GM18498 (cell line): ENCODE measurements around the gene ACAD9.
"Not testable (repeated sequence)": the region's sequence is repeated elsewhere in the genome, so short reads cannot be mapped to it uniquely, and the experiment has no call there.

Experiments
- ATAC-seq: cut with Tn5 transposase; IDR thresholded peaks from one replicate; pipeline ENCODE4 v1.9.1; 2021; ENCODE audit warnings: mild to moderate bottlenecking, moderate library complexity; ENCODE audit not compliant: unreplicated experiment

The ACAD9 gene

GRCh38 chr3:128859630-128860029, 19.8 kb upstream of the ACAD9 start:
- no peak for ATAC-seq

GRCh38 chr3:128861491-128861890, 17.9 kb upstream of the ACAD9 start:
- ATAC-seq, result no peak

DNA sequence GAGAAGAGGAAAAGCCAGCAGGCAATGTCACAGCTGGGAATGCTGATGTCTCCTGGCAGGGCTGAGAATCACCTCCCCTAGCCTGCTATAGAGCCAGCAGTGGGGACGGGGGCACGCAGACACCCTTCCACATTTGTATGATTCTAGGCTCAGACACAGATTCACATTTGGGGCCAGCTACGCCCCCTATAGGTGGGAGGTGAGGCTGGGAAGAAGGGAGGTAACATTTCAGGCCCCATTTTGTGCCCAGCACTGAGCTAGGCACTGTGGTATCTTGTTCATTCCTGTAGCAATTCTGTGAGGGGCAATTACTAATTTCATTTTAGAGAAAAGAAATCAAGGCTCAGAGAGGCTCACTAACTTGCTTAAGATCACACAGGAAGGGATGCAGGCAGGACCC, 15.9 kb upstream of the ACAD9 start:
- no peak for ATAC-seq

DNA sequence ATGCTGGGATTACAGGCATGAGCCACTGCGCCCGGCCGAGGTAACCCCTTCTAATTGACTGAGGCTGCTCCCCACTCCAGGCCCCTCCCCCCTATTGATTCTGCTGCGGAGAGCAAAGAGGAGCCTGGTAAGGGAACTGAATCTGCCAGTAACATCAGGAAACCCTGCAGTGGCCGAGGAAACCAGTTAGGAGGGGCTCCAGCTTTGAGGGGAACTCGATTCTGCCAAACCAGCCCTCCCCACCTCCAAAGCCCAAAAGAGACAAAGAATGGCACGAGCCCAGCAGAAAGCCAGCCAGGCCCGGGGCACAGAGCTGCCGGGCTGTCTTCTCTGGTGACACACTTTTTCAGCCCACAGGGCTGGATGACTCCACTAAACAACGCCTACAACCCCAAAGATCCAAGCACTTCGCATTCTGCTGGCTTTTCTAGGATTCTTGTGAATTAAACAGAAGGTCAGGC, 15.0 kb upstream of the ACAD9 start:
- no peak for ATAC-seq

- ATAC-seq, result not testable (repeated sequence)
These were observed 14.3 kb upstream of the ACAD9 start for GRCh38 chr3:128864849-128865804.

DNA sequence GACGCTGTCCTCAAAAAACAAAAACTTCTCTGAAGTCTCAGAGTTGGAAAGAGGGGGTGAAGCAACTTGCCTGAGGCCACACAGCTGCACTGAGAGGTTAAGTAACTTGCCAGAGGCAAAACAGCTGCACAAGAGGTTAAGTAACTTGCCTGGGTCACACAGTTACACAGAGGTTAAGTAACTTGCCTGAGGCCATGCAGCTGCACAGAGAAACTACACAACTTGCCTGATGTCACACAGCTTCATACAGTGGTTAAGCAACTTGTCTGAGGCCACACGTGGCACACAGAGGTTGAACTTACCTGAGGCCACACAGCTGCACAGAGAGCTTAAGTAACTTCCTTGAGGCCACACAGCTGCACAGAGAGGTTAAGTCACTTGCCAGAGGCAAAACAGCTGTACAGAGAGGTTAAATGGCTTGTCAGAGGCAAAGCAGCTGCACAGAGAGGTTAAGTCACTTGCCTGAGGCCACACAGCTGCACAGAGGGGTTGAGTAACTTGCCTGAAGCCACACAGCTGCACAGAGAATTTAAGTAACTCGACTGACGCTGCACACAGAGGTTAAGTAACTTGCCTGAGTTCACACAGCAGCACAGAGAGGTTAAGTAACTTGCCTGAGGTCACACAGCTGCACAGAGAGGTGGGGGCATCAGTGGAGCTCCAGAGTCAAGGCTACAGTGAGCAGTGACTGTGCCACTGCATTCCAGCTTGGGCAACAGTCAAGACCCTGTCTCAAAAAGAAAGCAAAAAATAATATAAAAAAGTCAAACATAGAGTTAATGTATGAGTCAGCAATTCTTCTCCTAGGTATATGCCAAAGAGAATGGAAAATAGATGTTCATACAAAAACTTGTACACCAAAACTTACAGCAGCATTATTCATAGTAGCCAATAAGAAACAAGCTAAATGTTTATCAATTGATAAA, 12.0 kb upstream of the ACAD9 start:
- ATAC-seq, result no peak

- no peak for ATAC-seq
These were observed 9.1 kb upstream of the ACAD9 start for GRCh38 chr3:128870347-128870746.

- ATAC-seq, result no peak
These were observed 7.1 kb upstream of the ACAD9 start for GRCh38 chr3:128872282-128872681.

GRCh38 chr3:128872744-128873143, 6.7 kb upstream of the ACAD9 start:
- no peak for ATAC-seq

DNA sequence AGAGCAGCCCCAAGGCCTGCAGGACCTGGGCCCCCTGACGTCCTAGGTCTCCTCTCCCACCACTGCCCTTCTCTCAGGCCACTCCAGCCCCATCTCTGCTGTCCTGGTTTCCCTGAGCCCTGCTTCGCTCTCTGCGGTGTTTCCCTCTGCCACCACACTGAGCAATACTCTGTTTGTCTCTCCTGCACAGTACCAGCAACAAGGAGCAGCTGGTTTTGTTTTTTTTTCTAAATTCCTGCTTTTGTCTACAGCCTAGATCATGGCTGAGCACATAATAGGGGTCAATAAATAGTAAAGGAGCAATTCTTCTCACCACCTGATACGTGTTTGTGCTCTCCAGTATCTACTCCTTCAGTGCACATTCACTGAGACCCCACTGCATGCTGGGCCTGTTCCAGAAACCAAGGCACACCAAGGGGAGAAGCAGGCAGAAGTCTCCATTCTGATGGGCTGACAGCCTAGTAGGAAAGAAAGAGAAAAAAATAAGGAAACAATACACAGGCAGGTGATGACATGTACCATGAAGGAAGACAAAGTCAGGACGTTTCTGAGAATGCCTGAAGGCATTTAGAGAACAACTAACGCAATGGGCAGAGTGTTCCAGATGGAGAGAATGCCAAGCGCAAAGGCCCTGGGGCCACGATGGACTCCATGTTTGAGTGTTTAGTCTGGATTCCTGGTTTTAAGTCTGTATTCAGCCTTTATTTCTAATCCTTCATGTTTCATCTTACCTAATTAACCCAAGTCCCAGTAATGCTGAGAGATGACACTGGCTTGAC, 6.0 kb upstream of the ACAD9 start:
- no peak for ATAC-seq

DNA sequence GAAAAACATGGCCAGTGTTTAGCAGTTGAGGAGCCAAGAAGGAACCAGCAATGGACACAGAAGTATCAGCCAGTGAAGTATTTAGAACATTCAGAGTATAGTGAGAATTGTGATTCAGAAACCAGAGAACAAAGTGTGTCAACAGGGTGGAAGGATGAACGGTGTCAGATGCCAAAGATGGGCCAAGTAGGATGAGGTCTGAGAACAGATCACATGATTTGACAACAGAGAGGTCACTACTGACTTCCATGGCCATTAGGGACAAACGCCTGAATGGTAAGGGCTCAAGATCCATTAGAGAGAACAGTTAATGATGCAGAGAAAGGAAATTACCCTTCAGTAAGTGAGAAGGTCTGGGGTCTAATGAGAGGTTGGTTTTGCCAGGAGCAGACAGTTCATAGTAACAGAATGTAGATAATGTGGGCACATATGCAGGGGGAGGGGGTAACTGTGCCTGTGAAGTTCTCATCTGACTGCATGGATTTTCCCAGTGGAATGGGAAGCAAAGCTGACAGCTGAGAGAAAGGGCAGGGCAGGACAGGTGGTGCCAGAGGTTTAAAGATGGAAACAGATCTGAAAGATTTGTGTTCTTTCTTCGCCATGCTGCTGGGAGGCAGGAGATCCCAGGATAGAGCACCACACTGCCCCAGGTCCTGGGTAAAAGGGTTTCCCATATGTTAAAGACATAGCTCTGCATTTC, 4.8 kb upstream of the ACAD9 start:
- no peak for ATAC-seq

GRCh38 chr3:128875556-128876120, 3.8 kb upstream of the ACAD9 start:
- no peak for ATAC-seq

- no peak for ATAC-seq
These were observed 1.4 kb upstream of the ACAD9 start for GRCh38 chr3:128878011-128878457.

DNA sequence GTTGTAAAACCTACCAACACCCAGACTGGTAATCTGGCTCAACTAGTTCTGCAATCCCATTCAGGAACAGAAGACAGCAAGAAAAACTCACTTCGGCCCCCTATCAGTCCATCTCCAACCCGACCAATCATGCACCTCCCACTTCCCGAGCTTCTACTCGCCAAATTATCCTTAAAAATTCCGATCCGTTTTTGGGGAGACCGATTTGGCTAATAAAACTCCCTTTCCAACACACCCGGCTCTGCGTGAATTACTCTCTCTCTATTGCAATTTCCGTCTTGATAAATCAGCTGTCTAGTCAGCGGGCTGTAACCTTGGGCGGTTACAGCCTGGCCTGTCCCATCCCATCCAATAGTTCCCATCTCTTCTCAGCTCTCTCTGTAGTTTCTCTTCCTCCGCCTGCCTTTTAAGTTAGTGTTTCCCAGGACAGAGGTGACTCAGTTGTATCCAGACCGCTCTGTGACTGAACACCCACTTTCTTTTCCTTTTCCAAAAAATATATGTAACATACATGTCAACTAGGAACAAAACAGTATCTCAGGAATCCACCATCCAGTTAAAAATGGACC, 780 bp upstream of the ACAD9 start:
- peak; percentile 15 for ATAC-seq

- no peak for ATAC-seq
These were observed 571 bp downstream of the ACAD9 start for GRCh38 chr3:128879991-128880390.

- not testable (repeated sequence) for ATAC-seq
These were observed 1.0 kb downstream of the ACAD9 start for GRCh38 chr3:128880455-128880854.

DNA sequence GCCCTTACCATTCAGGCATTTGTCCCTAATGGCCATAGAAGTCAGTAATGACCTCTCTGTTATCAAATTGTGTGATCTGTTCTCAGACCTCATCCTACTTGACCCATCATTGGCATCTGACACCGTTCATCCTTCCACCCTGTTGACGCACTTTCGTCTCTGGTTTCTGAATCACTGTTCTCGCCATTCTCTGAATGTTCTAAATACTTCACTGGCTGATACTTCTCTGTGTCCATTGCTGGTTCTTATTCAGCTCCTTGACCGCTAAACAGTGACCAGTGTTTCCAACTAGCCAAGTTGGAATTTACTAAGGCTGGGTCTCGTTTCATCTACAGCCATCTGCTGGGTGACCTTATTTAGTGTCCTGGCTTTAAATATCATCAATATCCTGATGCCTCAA, 2.2 kb downstream of the ACAD9 start:
- no peak for ATAC-seq

GRCh38 chr3:128882719-128883118, 3.3 kb downstream of the ACAD9 start:
- no peak for ATAC-seq

- no peak for ATAC-seq
These were observed 5.6 kb downstream of the ACAD9 start for GRCh38 chr3:128884992-128885391.
